ENCODE results near the gene PARD3. TPM values are rescaled to one million over a fixed set of nuclear protein-coding genes. Genes with fewer than 3 reads are reported as not detected.

PARD3 gene
- polyA plus RNA-seq, 1 donor from 2014 or later, result 12.4 TPM

GRCh38 chr10:34538281-34538829 is 276.7 kb downstream of the PARD3 start:
- H3K4me2 ChIP-seq (ENCODE audit: low read length), result no peak overlapping the region
- no peak overlapping the region for H2AFZ ChIP-seq (ENCODE audit: low read depth, low read length)
- no peaks in the 10 kb centered on the region for H3K36me3 ChIP-seq (ENCODE audit: insufficient read depth, low read length)
- H4K20me1 ChIP-seq (ENCODE audit: insufficient read depth), result no peaks in the 10 kb centered on the region
- TF ChIP-seq MXI1 (conservative IDR thresholded peaks at IDR 0.05; ENCODE audit: poor library complexity, severe bottlenecking) (no peak), EZH2 (IDR thresholded peaks at IDR 0.05; ENCODE audit: borderline replicate concordance, insufficient read depth, low read length, poor library complexity, severe bottlenecking) (no peak), RAD21 (conservative IDR thresholded peaks at IDR 0.05) (no peak), TAF1 (IDR thresholded peaks at IDR 0.05; ENCODE audit: low read depth) (no peak), EP300 (conservative IDR thresholded peaks at IDR 0.05; ENCODE audit: poor library complexity, severe bottlenecking) (no peak), SMC3 (conservative IDR thresholded peaks at IDR 0.05; ENCODE audit: poor library complexity) (no peak), REST (IDR thresholded peaks at IDR 0.05; ENCODE audit: borderline replicate concordance) (no peak), CTCF (IDR thresholded peaks at IDR 0.05; ENCODE audit: poor library complexity, severe bottlenecking) (no peak), POLR2AphosphoS5 (IDR thresholded peaks at IDR 0.05) (no peak)
- H3K9ac ChIP-seq (ENCODE audit: low read length), result no peak overlapping the region
- no peaks in the 10 kb centered on the region for H3K27me3 ChIP-seq (ENCODE audit: insufficient read depth, low read depth, low read length)
- H3K27ac ChIP-seq (ENCODE audit: low read length), result no peak overlapping the region
- H3K9me2 ChIP-seq (ENCODE audit: insufficient read depth, low read length), result no peaks in the 10 kb centered on the region
- no peaks in the 10 kb centered on the region for H3F3A ChIP-seq (ENCODE audit: insufficient read depth, low read length, poor library complexity, severe bottlenecking)
- H3K79me2 ChIP-seq (replicated peaks; ENCODE audit: insufficient read depth, low read length), result peaks cover 9% of the 10 kb centered on the region
- H3K4me3 ChIP-seq (ENCODE audit: low read length), result no peak overlapping the region
- H3K9me3 ChIP-seq (ENCODE audit: low read length), result no peaks in the 10 kb centered on the region

GRCh38 chr10:34537629-34538231 is 277.4 kb downstream of the PARD3 start:
- Histone ChIP-seq H3F3A (ENCODE audit: insufficient read depth, low read length, poor library complexity, severe bottlenecking) (no peaks in the 10 kb centered on the region), H3K27ac (ENCODE audit: low read length) (no peak overlapping the region), H3K4me3 (ENCODE audit: low read length) (no peak overlapping the region), H3K9me2 (ENCODE audit: insufficient read depth, low read length) (no peaks in the 10 kb centered on the region), H4K20me1 (ENCODE audit: insufficient read depth) (no peaks in the 10 kb centered on the region), H3K27me3 (ENCODE audit: insufficient read depth, low read depth, low read length) (no peaks in the 10 kb centered on the region), H3K4me2 (ENCODE audit: low read length) (no peak overlapping the region), H3K36me3 (ENCODE audit: insufficient read depth, low read length) (no peaks in the 10 kb centered on the region), H3K9ac (ENCODE audit: low read length) (no peak overlapping the region), H2AFZ (ENCODE audit: low read depth, low read length) (no peak overlapping the region), H3K79me2 (replicated peaks; ENCODE audit: insufficient read depth, low read length) (peaks cover 9% of the 10 kb centered on the region), H3K9me3 (ENCODE audit: low read length) (no peaks in the 10 kb centered on the region)
- TF ChIP-seq MXI1 (conservative IDR thresholded peaks at IDR 0.05; ENCODE audit: poor library complexity, severe bottlenecking), result no peak
- no peak for TF ChIP-seq CTCF (IDR thresholded peaks at IDR 0.05; ENCODE audit: poor library complexity, severe bottlenecking)
- no peak for TF ChIP-seq RAD21 (conservative IDR thresholded peaks at IDR 0.05)
- no peak for TF ChIP-seq EP300 (conservative IDR thresholded peaks at IDR 0.05; ENCODE audit: poor library complexity, severe bottlenecking)
- TF ChIP-seq POLR2AphosphoS5 (IDR thresholded peaks at IDR 0.05), result peak; percentile 25
- TF ChIP-seq SMC3 (conservative IDR thresholded peaks at IDR 0.05; ENCODE audit: poor library complexity), result no peak
- TF ChIP-seq EZH2 (IDR thresholded peaks at IDR 0.05; ENCODE audit: borderline replicate concordance, insufficient read depth, low read length, poor library complexity, severe bottlenecking), result no peak
- no peak for TF ChIP-seq TAF1 (IDR thresholded peaks at IDR 0.05; ENCODE audit: low read depth)
